Uterus (tissue), 2 donors: ENCODE measurements around the gene SLC22A1.

Source experiments
- POLR2A ChIP-seq, 2 donors: fragments of 450-650 bp; IDR thresholded peaks; one replicate each; pipeline ENCODE4 v1.6.1; 2016; ENCODE audit warnings: antibody characterized with exemption in 2 of 2, mild to moderate bottlenecking in 1 of 2, moderate library complexity in 1 of 2
- TF ChIP-seq, protein P1 (sequence below), 4 experiments: fragments of 200-600 bp in 2 of 4; fragments of 450-650 bp in 2 of 4; sonication (generic) in 2 of 4; IDR thresholded peaks; one replicate each; pipeline ENCODE4 v1.5.1; 2016 to 2019; ENCODE audit warnings: antibody characterized with exemption in 4 of 4, mild to moderate bottlenecking in 2 of 4, moderate library complexity in 1 of 4

- no peak for TF ChIP-seq POLR2A (IDR thresholded peaks at IDR 0.05)
- TF ChIP-seq, protein P1, sequence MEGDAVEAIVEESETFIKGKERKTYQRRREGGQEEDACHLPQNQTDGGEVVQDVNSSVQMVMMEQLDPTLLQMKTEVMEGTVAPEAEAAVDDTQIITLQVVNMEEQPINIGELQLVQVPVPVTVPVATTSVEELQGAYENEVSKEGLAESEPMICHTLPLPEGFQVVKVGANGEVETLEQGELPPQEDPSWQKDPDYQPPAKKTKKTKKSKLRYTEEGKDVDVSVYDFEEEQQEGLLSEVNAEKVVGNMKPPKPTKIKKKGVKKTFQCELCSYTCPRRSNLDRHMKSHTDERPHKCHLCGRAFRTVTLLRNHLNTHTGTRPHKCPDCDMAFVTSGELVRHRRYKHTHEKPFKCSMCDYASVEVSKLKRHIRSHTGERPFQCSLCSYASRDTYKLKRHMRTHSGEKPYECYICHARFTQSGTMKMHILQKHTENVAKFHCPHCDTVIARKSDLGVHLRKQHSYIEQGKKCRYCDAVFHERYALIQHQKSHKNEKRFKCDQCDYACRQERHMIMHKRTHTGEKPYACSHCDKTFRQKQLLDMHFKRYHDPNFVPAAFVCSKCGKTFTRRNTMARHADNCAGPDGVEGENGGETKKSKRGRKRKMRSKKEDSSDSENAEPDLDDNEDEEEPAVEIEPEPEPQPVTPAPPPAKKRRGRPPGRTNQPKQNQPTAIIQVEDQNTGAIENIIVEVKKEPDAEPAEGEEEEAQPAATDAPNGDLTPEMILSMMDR (IDR thresholded peaks at IDR 0.05): no peak
These were observed 2.9 kb upstream of the SLC22A1 start for GRCh38 chr6:160118620-160119229.
